IMR-90 (cell line): Measurements from ENCODE around the gene TMCC3. TPM values are rescaled to one million over a fixed set of nuclear protein-coding genes. Genes with fewer than 3 reads are reported as not detected.

ENCODE experiments used
- ATAC-seq: fragments of 200-7000 bp; cut with Tn5 transposase; 2 replicates; pipeline ENCODE4 v1.9.1; 2020; ENCODE audit warnings: low read depth, mild to moderate bottlenecking, moderate library complexity
- BruUV-seq: library from RNA; stranded (reverse); fragments of 400-500 nt; replicated peaks from 2 replicates; lab custom pipeline; 2021; lab: Mats Ljungman, UMichigan
- CTCF ChIA-PET: fragments of 300-600 bp; formaldehyde crosslinking; extraction: SDS; loops from one replicate; lab custom pipeline; 2021; ENCODE audit warnings: antibody characterized with exemption; lab: Yijun Ruan, JAX
- POLR2A ChIA-PET: fragments of 300-600 bp; sonication (Branson Sonifier 250); formaldehyde crosslinking; loops from one replicate; lab custom pipeline; 2022; ENCODE audit warnings: antibody characterized with exemption; ENCODE audit not compliant: unreplicated experiment; lab: Charles Lee
- DNase-seq: peaks from one replicate; pipeline ENCODE4 v3.0.0; 2013
- H2AFZ ChIP-seq: replicated peaks from 2 replicates; pipeline ENCODE3; 2013; ENCODE audit warnings: low read length, mild to moderate bottlenecking; ENCODE audit not compliant: poor library complexity
- H2AK5ac ChIP-seq: 2 replicates; pipeline ENCODE4 v1.6.1; 2013; ENCODE audit warnings: low read depth, low read length, inconsistent platforms
- H2AK9ac ChIP-seq: replicated peaks from 2 replicates; pipeline ENCODE3; 2013; ENCODE audit warnings: mild to moderate bottlenecking, low read depth, low read length, moderate library complexity; ENCODE audit not compliant: poor library complexity
- H2BK120ac ChIP-seq: 2 replicates; pipeline ENCODE4 v1.6.1; 2013; ENCODE audit warnings: low read depth, low read length, inconsistent platforms
- H2BK15ac ChIP-seq: 3 replicates; pipeline ENCODE4 v1.6.1; 2013; ENCODE audit warnings: low read depth, low read length, inconsistent platforms
- H2BK20ac ChIP-seq: 2 replicates; pipeline ENCODE4 v1.6.1; 2013; ENCODE audit warnings: low read depth, mild to moderate bottlenecking, inconsistent platforms, low read length, moderate library complexity
- H2BK5ac ChIP-seq: 2 replicates; pipeline ENCODE4 v1.6.1; 2013; ENCODE audit warnings: mild to moderate bottlenecking, low read depth, low read length, inconsistent platforms; ENCODE audit not compliant: poor library complexity, severe bottlenecking
- H3K14ac ChIP-seq: replicated peaks from 2 replicates; pipeline ENCODE4 v1.6.1; 2013; ENCODE audit warnings: low read depth, low read length, inconsistent platforms
- H3K18ac ChIP-seq: 2 replicates; pipeline ENCODE4 v1.6.1; 2013; ENCODE audit warnings: low read depth, low read length, control low read depth
- H3K23ac ChIP-seq: 2 replicates; pipeline ENCODE4 v1.6.1; 2013; ENCODE audit warnings: low read depth, low read length, inconsistent platforms
- H3K27ac ChIP-seq: 2 replicates; pipeline ENCODE4 v1.5.1; 2013; ENCODE audit warnings: mild to moderate bottlenecking, control low read depth, low read length; ENCODE audit not compliant: insufficient read depth
- H3K27me3 ChIP-seq: 2 replicates; pipeline ENCODE4 v1.6.1; 2013; ENCODE audit warnings: low read length; ENCODE audit not compliant: control insufficient read depth, insufficient read depth
- H3K36me3 ChIP-seq: 2 replicates; pipeline ENCODE4 v1.6.1; 2013; ENCODE audit warnings: low read length, mixed read lengths; ENCODE audit not compliant: control insufficient read depth, insufficient read depth
- H3K4ac ChIP-seq: 2 replicates; pipeline ENCODE4 v1.6.1; 2013; ENCODE audit warnings: low read depth, low read length, inconsistent platforms
- H3K4me1 ChIP-seq: 2 replicates; pipeline ENCODE4 v1.6.1; 2013; ENCODE audit warnings: low read length, mixed read lengths; ENCODE audit not compliant: control insufficient read depth, insufficient read depth
- H3K4me2 ChIP-seq: 2 replicates; pipeline ENCODE4 v1.6.1; 2013; ENCODE audit warnings: low read depth, mild to moderate bottlenecking, control low read depth, low read length, moderate library complexity
- H3K4me3 ChIP-seq: 2 replicates; pipeline ENCODE4 v1.5.1; 2013; ENCODE audit warnings: low read depth, mild to moderate bottlenecking, control low read depth, low read length, moderate library complexity; ENCODE audit not compliant: insufficient read depth
- H3K56ac ChIP-seq: 2 replicates; pipeline ENCODE4 v1.6.1; 2013; ENCODE audit warnings: low read length, inconsistent platforms; ENCODE audit not compliant: insufficient read depth; ENCODE audit errors: extremely low read depth
- H3K79me1 ChIP-seq, 2 experiments: 2 replicates each; pipeline ENCODE4 v1.6.1; 2013; ENCODE audit warnings: low read length in 2 of 2, inconsistent platforms in 1 of 2, low read depth in 1 of 2
- H3K9ac ChIP-seq: 2 replicates; pipeline ENCODE4 v1.6.1; 2013; ENCODE audit warnings: low read depth, low read length, control low read depth
- H3K9me1 ChIP-seq: 2 replicates; pipeline ENCODE4 v1.6.1; 2013; ENCODE audit warnings: low read length, inconsistent platforms; ENCODE audit not compliant: insufficient read depth
- H3K9me3 ChIP-seq: 2 replicates; pipeline ENCODE4 v1.6.1; 2013; ENCODE audit warnings: low read length; ENCODE audit not compliant: control insufficient read depth, insufficient read depth
- H4K20me1 ChIP-seq: 2 replicates; pipeline ENCODE4 v1.6.1; 2013; ENCODE audit warnings: low read length, inconsistent platforms; ENCODE audit not compliant: insufficient read depth
- H4K5ac ChIP-seq: 2 replicates; pipeline ENCODE4 v1.6.1; 2013; ENCODE audit warnings: mild to moderate bottlenecking, low read depth, low read length, control low read depth
- H4K8ac ChIP-seq, 2 experiments: 2 replicates each; pipeline ENCODE4 v1.6.1; 2013; ENCODE audit warnings: low read depth in 2 of 2, low read length in 2 of 2, control low read depth in 1 of 2, inconsistent platforms in 1 of 2
- H4K91ac ChIP-seq: 2 replicates; pipeline ENCODE4 v1.6.1; 2013; ENCODE audit warnings: low read depth, low read length, inconsistent platforms; ENCODE audit not compliant: insufficient read depth
- BHLHE40 ChIP-seq: fragments of 150-350 bp; IDR thresholded peaks from 2 replicates; pipeline ENCODE4 v1.6.1; 2016; ENCODE audit warnings: mild to moderate bottlenecking, low read depth, low read length
- CHD1 ChIP-seq: IDR thresholded peaks from 2 replicates; pipeline ENCODE4 v1.6.1; 2012; ENCODE audit warnings: low read depth, low read length, improper control_type of control experiment
- MAZ ChIP-seq: IDR thresholded peaks from 2 replicates; pipeline ENCODE4 v1.6.1; 2012; ENCODE audit warnings: low read depth, mild to moderate bottlenecking, low read length, improper control_type of control experiment, moderate library complexity, borderline replicate concordance
- MXI1 ChIP-seq: IDR thresholded peaks from 2 replicates; pipeline ENCODE4 v1.6.1; 2012; ENCODE audit warnings: low read depth, mild to moderate bottlenecking, low read length, moderate library complexity, borderline replicate concordance
- NFE2L2 ChIP-seq: fragments of 150-350 bp; IDR thresholded peaks from 2 replicates; pipeline ENCODE4 v1.6.1; 2016; ENCODE audit warnings: low read depth, mild to moderate bottlenecking, low read length
- POLR2A ChIP-seq: IDR thresholded peaks from 2 replicates; pipeline ENCODE4 v1.6.1; 2012; ENCODE audit warnings: mild to moderate bottlenecking, low read depth, low read length
- RAD21 ChIP-seq: IDR thresholded peaks from 2 replicates; pipeline ENCODE4 v1.6.1; 2012; ENCODE audit warnings: low read length, improper control_type of control experiment
- RFX5 ChIP-seq: IDR thresholded peaks from 2 replicates; pipeline ENCODE4 v1.8.0; 2012; ENCODE audit warnings: low read depth, mild to moderate bottlenecking, low read length, moderate library complexity
- SMC3 ChIP-seq: fragments of 150-350 bp; IDR thresholded peaks from 2 replicates; pipeline ENCODE4 v1.6.1; 2016; ENCODE audit warnings: low read depth, mild to moderate bottlenecking, antibody characterized with exemption, low read length, moderate library complexity
- WGBS, 2 experiments: methylation state at CpG; one replicate each; pipeline versions ENCODE4 v1.1.5 to v1.1.7; 2013; ENCODE audit warnings: missing lambda C conversion rate in 2 of 2; ENCODE audit not compliant: insufficient read length in 1 of 2; ENCODE audit errors: extremely low coverage in 2 of 2; 5-methylcytosine and 5-hydroxymethylcytosine counted together
- dilution Hi-C: fragments of 300-500 bp; cut with HindIII; formaldehyde crosslinking; loops from one replicate; pipeline ENCODE4 v1.14.3; 2018; ENCODE audit warnings: low sequenced_read_pairs; ENCODE audit not compliant: unreplicated experiment
- in situ Hi-C: fragments of 300-500 bp; cut with MboI; formaldehyde crosslinking; loops from 3 replicates; pipeline ENCODE4 v1.14.3; 2019; ENCODE audit warnings: low sequenced_read_pairs, inconsistent platforms, mixed read lengths
- intact Hi-C: fragments of 100-400 bp; cut with micrococcal nuclease; formaldehyde crosslinking; loops from 2 replicates; pipeline ENCODE4 v1.10.0; 2022
- polyA plus RNA-seq, 3 experiments: library from polyadenylated mRNA; depleted of rRNA; stranded (reverse); fragments of >200 nt; gene quantifications; 2 replicates each; pipeline ENCODE4 v1.2.3, GENCODE V29; 2012; ENCODE audit warnings: low replicate concordance in 1 of 3
- total RNA-seq: library from RNA; depleted of rRNA; stranded (reverse); fragments of >200 nt; gene quantifications from 2 replicates; pipeline ENCODE4 v1.2.3, GENCODE V29; 2012
- TF ChIP-seq, protein P1 (sequence below): fragments of 150-350 bp; IDR thresholded peaks from 2 replicates; pipeline ENCODE4 v1.6.1; 2016; ENCODE audit warnings: low read depth, mild to moderate bottlenecking, low read length, moderate library complexity, borderline replicate concordance
- TF ChIP-seq, protein P2 (sequence below): conservative IDR thresholded peaks from 2 replicates; pipeline ENCODE4 v1.5.1; 2012; ENCODE audit warnings: mild to moderate bottlenecking, low read depth, low read length, improper control_type of control experiment
- TF ChIP-seq, protein P3 (sequence below): fragments of 150-350 bp; IDR thresholded peaks from 2 replicates; pipeline ENCODE4 v1.6.1; 2017; ENCODE audit warnings: mild to moderate bottlenecking, antibody characterized with exemption, low read length, low read depth

Gene TMCC3
- total and polyA plus RNA-seq, 2 of the 4 experiments (the other 2 are of a cell fraction), result 0.14 to 0.36 TPM

DNA sequence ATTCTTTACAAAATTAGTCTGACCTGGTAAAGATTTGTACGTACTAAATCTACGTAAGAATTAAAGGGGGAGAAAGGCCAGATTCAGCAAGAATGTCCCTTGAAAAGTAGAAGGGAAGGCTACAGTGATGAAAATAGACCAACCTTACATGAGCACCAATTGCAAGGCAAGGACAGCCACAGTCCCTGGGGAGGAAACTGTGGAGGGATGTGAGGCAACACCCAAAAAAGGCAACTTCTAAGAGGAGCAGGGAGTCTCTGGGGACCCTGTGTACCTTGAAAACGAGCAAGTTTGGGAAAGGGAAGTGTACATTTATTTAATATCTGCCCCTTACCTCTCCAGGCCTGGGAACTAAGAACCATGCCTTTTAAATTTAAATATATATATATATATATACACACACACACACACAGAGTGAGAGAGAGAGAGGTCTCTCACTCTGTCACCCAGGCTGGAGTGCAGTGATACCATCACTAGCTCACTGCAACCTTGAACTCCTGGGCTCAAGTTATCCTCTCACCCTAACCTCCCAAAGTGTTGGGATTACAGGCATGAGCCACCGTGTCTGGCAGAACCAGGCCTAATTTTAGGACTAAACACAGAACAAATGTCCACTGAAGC, 56.4 kb downstream of the TMCC3 start:
- Histone ChIP-seq H4K8ac (no peak overlapping the region), H2AK5ac (no peak overlapping the region)
- CTCF ChIA-PET, result interaction anchor here (0.5 to 0.6 kb wide), 3 partner anchors 26 to 260 kb away, joined by 3 to 7 read pairs (median 3); no protein-coding TSS in a partner anchor

More for the DNA sequence above, 56.4 kb downstream of the TMCC3 start:
- WGBS, 2 experiments, result no CpG with 5 or more reads among the region's 4 CpGs
- Histone ChIP-seq H2BK15ac (no peak overlapping the region), H3K27me3 (peaks cover 8% of the 10 kb centered on the region), H3K36me3 (no peaks in the 10 kb centered on the region), H4K5ac (no peak overlapping the region), H3K14ac (no peak overlapping the region), H4K20me1 (no peaks in the 10 kb centered on the region), H3K27ac (no peak overlapping the region), H3K23ac (no peak overlapping the region), H4K91ac (no peak overlapping the region), H2BK5ac (no peak overlapping the region), H3K4me1 (no peaks in the 10 kb centered on the region), H3K4me2 (no peak overlapping the region), H2BK120ac (no peak overlapping the region), H2BK20ac (no peak overlapping the region), H3K4me3 (no peak overlapping the region), H2AFZ (no peak overlapping the region), H3K9me1 (no peaks in the 10 kb centered on the region), H3K9me3 (no peaks in the 10 kb centered on the region), H3K9ac (no peak overlapping the region), H3K56ac (no peak overlapping the region), H3K4ac (no peak overlapping the region), H3K79me1 (no peaks in the 10 kb centered on the region), H2AK9ac (no peak overlapping the region), H3K18ac (no peak overlapping the region)
- intact Hi-C loops, result no loop called here
- ATAC-seq (no peak), DNase-seq (no peak)
- in situ Hi-C loops, result no loop called here
- no peak for TF ChIP-seq RAD21
- no peak for TF ChIP-seq MAZ
- TF ChIP-seq, protein P1, sequence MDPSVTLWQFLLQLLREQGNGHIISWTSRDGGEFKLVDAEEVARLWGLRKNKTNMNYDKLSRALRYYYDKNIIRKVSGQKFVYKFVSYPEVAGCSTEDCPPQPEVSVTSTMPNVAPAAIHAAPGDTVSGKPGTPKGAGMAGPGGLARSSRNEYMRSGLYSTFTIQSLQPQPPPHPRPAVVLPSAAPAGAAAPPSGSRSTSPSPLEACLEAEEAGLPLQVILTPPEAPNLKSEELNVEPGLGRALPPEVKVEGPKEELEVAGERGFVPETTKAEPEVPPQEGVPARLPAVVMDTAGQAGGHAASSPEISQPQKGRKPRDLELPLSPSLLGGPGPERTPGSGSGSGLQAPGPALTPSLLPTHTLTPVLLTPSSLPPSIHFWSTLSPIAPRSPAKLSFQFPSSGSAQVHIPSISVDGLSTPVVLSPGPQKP, result no peak
- TF ChIP-seq SMC3, result no peak
- TF ChIP-seq RFX5, result no peak
- TF ChIP-seq MXI1, result no peak
- TF ChIP-seq, protein P2, sequence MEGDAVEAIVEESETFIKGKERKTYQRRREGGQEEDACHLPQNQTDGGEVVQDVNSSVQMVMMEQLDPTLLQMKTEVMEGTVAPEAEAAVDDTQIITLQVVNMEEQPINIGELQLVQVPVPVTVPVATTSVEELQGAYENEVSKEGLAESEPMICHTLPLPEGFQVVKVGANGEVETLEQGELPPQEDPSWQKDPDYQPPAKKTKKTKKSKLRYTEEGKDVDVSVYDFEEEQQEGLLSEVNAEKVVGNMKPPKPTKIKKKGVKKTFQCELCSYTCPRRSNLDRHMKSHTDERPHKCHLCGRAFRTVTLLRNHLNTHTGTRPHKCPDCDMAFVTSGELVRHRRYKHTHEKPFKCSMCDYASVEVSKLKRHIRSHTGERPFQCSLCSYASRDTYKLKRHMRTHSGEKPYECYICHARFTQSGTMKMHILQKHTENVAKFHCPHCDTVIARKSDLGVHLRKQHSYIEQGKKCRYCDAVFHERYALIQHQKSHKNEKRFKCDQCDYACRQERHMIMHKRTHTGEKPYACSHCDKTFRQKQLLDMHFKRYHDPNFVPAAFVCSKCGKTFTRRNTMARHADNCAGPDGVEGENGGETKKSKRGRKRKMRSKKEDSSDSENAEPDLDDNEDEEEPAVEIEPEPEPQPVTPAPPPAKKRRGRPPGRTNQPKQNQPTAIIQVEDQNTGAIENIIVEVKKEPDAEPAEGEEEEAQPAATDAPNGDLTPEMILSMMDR, result no peak
- TF ChIP-seq, protein P3, sequence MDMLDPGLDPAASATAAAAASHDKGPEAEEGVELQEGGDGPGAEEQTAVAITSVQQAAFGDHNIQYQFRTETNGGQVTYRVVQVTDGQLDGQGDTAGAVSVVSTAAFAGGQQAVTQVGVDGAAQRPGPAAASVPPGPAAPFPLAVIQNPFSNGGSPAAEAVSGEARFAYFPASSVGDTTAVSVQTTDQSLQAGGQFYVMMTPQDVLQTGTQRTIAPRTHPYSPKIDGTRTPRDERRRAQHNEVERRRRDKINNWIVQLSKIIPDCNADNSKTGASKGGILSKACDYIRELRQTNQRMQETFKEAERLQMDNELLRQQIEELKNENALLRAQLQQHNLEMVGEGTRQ, result no peak
- TF ChIP-seq POLR2A, result no peak
- TF ChIP-seq NFE2L2, result no peak
- TF ChIP-seq CHD1, result no peak
- TF ChIP-seq BHLHE40, result no peak
- no TSS peak for BruUV-seq
- POLR2A ChIA-PET, result no interaction called here
- dilution Hi-C loops, result no loop called here
